Measurements from ENCODE around the gene THAP4. TPM values are rescaled to one million over a fixed set of nuclear protein-coding genes. Genes with fewer than 3 reads are reported as not detected.

Gene THAP4
- polyA plus RNA-seq, 1 of the 3 experiments (the other 2 are of a cell fraction): 64.7 TPM

- Histone ChIP-seq H3K9me2 (no peaks in the 10 kb centered on the region), H3K9me3 (peaks cover 12% of the 10 kb centered on the region; the same call in 1 of the 2 replicates), H3K4me2 (no peak overlapping the region), H3K4me1 (ENCODE audit: control insufficient read depth in 1 of 2, insufficient read depth in 2 of 2, low read depth in 1 of 2, low read length in 1 of 2) (peaks cover 0 to 4% of the 10 kb centered on the region in 2 experiments; a peak in 1 of 4 replicates), H3K9ac (no peak overlapping the region), H3K27me3 (ENCODE audit: insufficient read depth) (peaks cover 8% of the 10 kb centered on the region; the same call in 1 of the 2 replicates), H2AFZ (ENCODE audit: low read depth) (no peak overlapping the region), H3K36me3 (replicated peaks in 1 of 2; ENCODE audit: control insufficient read depth in 1 of 2, insufficient read depth in 2 of 2, low read length in 1 of 2) (no peaks in the 10 kb centered on the region), H3K4me3 (ENCODE audit: low read depth in 2 of 2, low read length in 1 of 2) (no peak overlapping the region), H4K20me1 (ENCODE audit: insufficient read depth) (no peaks in the 10 kb centered on the region), H3K27ac (ENCODE audit: low read depth in 2 of 2, low read length in 1 of 2) (no peak overlapping the region), H3K79me2 (ENCODE audit: insufficient read depth) (no peaks in the 10 kb centered on the region), H3F3A (replicated peaks; ENCODE audit: insufficient read depth) (no peaks in the 10 kb centered on the region)
- ChIA-PET CTCF (interaction anchor here (0.7 to 1.2 kb wide), 4 partner anchors 10 to 207 kb away, joined by 3 to 5 read pairs (median 4); no protein-coding TSS in a partner anchor), POLR2A (interaction anchor here (0.5 kb wide), 1 partner anchor 20 kb away, joined by 3 read pairs; no protein-coding TSS in a partner anchor)
- WGBS (ENCODE audit: low lambda C conversion rate): 51% methylated on average over 7 of the region's 7 CpGs
- no peak for TF ChIP-seq FOXM1 (IDR thresholded peaks at IDR 0.05; ENCODE audit: low read depth)
- no peak for TF ChIP-seq CHD2 (IDR thresholded peaks at IDR 0.05; ENCODE audit: low read length, partially characterized antibody)
- no peak for TF ChIP-seq POLR2AphosphoS5 (IDR thresholded peaks at IDR 0.05; ENCODE audit: low read depth, low read length)
- TF ChIP-seq, protein P1, sequence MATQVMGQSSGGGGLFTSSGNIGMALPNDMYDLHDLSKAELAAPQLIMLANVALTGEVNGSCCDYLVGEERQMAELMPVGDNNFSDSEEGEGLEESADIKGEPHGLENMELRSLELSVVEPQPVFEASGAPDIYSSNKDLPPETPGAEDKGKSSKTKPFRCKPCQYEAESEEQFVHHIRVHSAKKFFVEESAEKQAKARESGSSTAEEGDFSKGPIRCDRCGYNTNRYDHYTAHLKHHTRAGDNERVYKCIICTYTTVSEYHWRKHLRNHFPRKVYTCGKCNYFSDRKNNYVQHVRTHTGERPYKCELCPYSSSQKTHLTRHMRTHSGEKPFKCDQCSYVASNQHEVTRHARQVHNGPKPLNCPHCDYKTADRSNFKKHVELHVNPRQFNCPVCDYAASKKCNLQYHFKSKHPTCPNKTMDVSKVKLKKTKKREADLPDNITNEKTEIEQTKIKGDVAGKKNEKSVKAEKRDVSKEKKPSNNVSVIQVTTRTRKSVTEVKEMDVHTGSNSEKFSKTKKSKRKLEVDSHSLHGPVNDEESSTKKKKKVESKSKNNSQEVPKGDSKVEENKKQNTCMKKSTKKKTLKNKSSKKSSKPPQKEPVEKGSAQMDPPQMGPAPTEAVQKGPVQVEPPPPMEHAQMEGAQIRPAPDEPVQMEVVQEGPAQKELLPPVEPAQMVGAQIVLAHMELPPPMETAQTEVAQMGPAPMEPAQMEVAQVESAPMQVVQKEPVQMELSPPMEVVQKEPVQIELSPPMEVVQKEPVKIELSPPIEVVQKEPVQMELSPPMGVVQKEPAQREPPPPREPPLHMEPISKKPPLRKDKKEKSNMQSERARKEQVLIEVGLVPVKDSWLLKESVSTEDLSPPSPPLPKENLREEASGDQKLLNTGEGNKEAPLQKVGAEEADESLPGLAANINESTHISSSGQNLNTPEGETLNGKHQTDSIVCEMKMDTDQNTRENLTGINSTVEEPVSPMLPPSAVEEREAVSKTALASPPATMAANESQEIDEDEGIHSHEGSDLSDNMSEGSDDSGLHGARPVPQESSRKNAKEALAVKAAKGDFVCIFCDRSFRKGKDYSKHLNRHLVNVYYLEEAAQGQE (IDR thresholded peaks at IDR 0.05; ENCODE audit: low read depth, low read length): no peak
- no peak for TF ChIP-seq SMC3 (IDR thresholded peaks at IDR 0.05; ENCODE audit: low read depth, low read length)
- no peak for TF ChIP-seq SIN3A (IDR thresholded peaks at IDR 0.05; ENCODE audit: borderline replicate concordance, low read depth, low read length)
- TF ChIP-seq NFIC (IDR thresholded peaks at IDR 0.05; ENCODE audit: borderline replicate concordance): no peak
- no peak for TF ChIP-seq TCF12 (IDR thresholded peaks at IDR 0.05)
- TF ChIP-seq MEF2A (IDR thresholded peaks at IDR 0.05; ENCODE audit: borderline replicate concordance, low read depth): no peak
- TF ChIP-seq TAF1 (IDR thresholded peaks at IDR 0.05; ENCODE audit: borderline replicate concordance, low read depth, low read length): no peak
- TF ChIP-seq NRF1 (IDR thresholded peaks at IDR 0.05; ENCODE audit: low read depth, low read length): no peak
- TF ChIP-seq GABPA (IDR thresholded peaks at IDR 0.05; ENCODE audit: low read depth): no peak
- no peak for TF ChIP-seq RAD21 (IDR thresholded peaks at IDR 0.05; ENCODE audit: low read length)
- TF ChIP-seq GATA2 (CRISPR knock-in tag; IDR thresholded peaks at IDR 0.05): no peak
- no peak for TF ChIP-seq JUND (IDR thresholded peaks at IDR 0.05)
- TF ChIP-seq CTCF (IDR thresholded peaks at IDR 0.05): no peak
- TF ChIP-seq ELF1 (IDR thresholded peaks at IDR 0.05): no peak
- TF ChIP-seq MAX (IDR thresholded peaks at IDR 0.05; ENCODE audit: low read depth): no peak
- DNase-seq: no peak
Measured at GRCh38 chr2:241554610-241555322, 82.2 kb downstream of the THAP4 start.
